H1 (cell line): ENCODE data around the gene NOVA1. TPM values are rescaled to one million over a fixed set of nuclear protein-coding genes. Genes with fewer than 3 reads are reported as not detected.

ENCODE experiments used
- CTCF ChIA-PET: fragments of 300-600 bp; sonication (Branson Sonifier 250); formaldehyde crosslinking; loops from one replicate; lab custom pipeline; 2021; ENCODE audit not compliant: partially characterized antibody; lab: Charles Lee
- POLR2A ChIA-PET: fragments of 300-600 bp; sonication (Branson Sonifier 250); formaldehyde crosslinking; loops from one replicate; lab custom pipeline; 2021; ENCODE audit warnings: inconsistent platforms; ENCODE audit not compliant: partially characterized antibody; lab: Charles Lee
- DNase-seq, 2 experiments: peaks; one replicate each; pipeline versions ENCODE4 v3.0.0 to v3.0.0-alpha.2; 2010 to 2022; ENCODE audit warnings: low spot score in 2 of 2, low read depth in 1 of 2, mixed read lengths in 1 of 2
- FAIRE-seq: peaks from 2 replicates; lab custom pipeline; 2011; peaks lifted over from hg19 to GRCh38; lab: Jason Lieb, UNC
- H2AFZ ChIP-seq: 2 replicates; pipeline ENCODE4 v1.8.1; 2012; ENCODE audit warnings: low read length, inconsistent platforms
- H2AK5ac ChIP-seq: 2 replicates; pipeline ENCODE4 v1.6.1; 2013; ENCODE audit warnings: low read depth, low read length
- H2BK120ac ChIP-seq: replicated peaks from 2 replicates; pipeline ENCODE3; 2013; ENCODE audit warnings: low read depth, low read length, inconsistent platforms
- H2BK12ac ChIP-seq: 2 replicates; pipeline ENCODE4 v1.6.1; 2013; ENCODE audit warnings: low read depth, low read length
- H2BK15ac ChIP-seq: 2 replicates; pipeline ENCODE4 v1.6.1; 2013; ENCODE audit warnings: low read length
- H2BK20ac ChIP-seq: 2 replicates; pipeline ENCODE4 v1.6.1; 2013; ENCODE audit warnings: low read length
- H2BK5ac ChIP-seq: 2 replicates; pipeline ENCODE4 v1.6.1; 2013; ENCODE audit warnings: low read depth, low read length
- H3K14ac ChIP-seq: 2 replicates; pipeline ENCODE4 v1.6.1; 2013; ENCODE audit warnings: inconsistent platforms; ENCODE audit not compliant: insufficient read length
- H3K18ac ChIP-seq: 2 replicates; pipeline ENCODE4 v1.6.1; 2013; ENCODE audit warnings: low read length; ENCODE audit errors: extremely low read depth
- H3K23ac ChIP-seq: 2 replicates; pipeline ENCODE4 v1.6.1; 2013; ENCODE audit warnings: inconsistent platforms; ENCODE audit not compliant: insufficient read length
- H3K23me2 ChIP-seq: 2 replicates; pipeline ENCODE4 v1.6.1; 2013; ENCODE audit warnings: low read depth, low read length
- H3K27ac ChIP-seq: 2 replicates; pipeline ENCODE4 v1.6.1; 2011; ENCODE audit warnings: low read depth, low read length, inconsistent platforms
- H3K27me3 ChIP-seq, 4 experiments: replicated peaks in 1 of 4; 1 replicate in 1 of 4; 2 replicates in 3 of 4; pipeline versions ENCODE4 v1.6.1 to v1.8.1; 2011 to 2013; ENCODE audit warnings: low read length in 3 of 4, mild to moderate bottlenecking in 3 of 4, inconsistent platforms in 2 of 4, mixed read lengths in 2 of 4, moderate library complexity in 1 of 4; ENCODE audit not compliant: control insufficient read depth in 3 of 4, insufficient read depth in 3 of 4; ENCODE audit errors: extremely low read depth in 1 of 4
- H3K36me3 ChIP-seq, 4 experiments: 2 replicates each; pipeline versions ENCODE4 v1.6.1 to v1.8.1; 2011 to 2013; ENCODE audit warnings: mild to moderate bottlenecking in 4 of 4, low read length in 3 of 4, moderate library complexity in 2 of 4, control low read depth in 1 of 4, inconsistent platforms in 1 of 4; ENCODE audit not compliant: insufficient read depth in 4 of 4, control insufficient read depth in 2 of 4
- H3K4ac ChIP-seq: replicated peaks from 2 replicates; pipeline ENCODE3; 2013; ENCODE audit warnings: low read length, low read depth, mixed read lengths, inconsistent platforms; ENCODE audit not compliant: insufficient read length
- H3K4me1 ChIP-seq, 4 experiments: replicated peaks in 1 of 4; 1 replicate in 1 of 4; 2 replicates in 3 of 4; pipeline versions ENCODE4 v1.6.1 to v1.8.1; 2011 to 2013; ENCODE audit warnings: low read length in 3 of 4, inconsistent platforms in 2 of 4, mixed read lengths in 1 of 4; ENCODE audit not compliant: insufficient read depth in 4 of 4, control insufficient read depth in 3 of 4
- H3K4me2 ChIP-seq, 2 experiments: 2 replicates each; pipeline versions ENCODE4 v1.6.1 to v1.8.1; 2011 to 2013; ENCODE audit warnings: low read depth in 2 of 2, low read length in 2 of 2, control low read depth in 1 of 2, inconsistent platforms in 1 of 2, mild to moderate bottlenecking in 1 of 2; ENCODE audit not compliant: insufficient read depth in 1 of 2
- H3K4me3 ChIP-seq, 4 experiments: fragments of 200-600, 300-600 bp in 1 of 4; sonication (generic), shearing (Covaris generic), sonication (Bioruptor Twin) in 1 of 4; 2 replicates each; pipeline versions ENCODE4 v1.5.1 to v1.8.1; 2011 to 2016; ENCODE audit warnings: low read length in 4 of 4, low read depth in 3 of 4, control low read depth in 2 of 4, inconsistent platforms in 2 of 4, mild to moderate bottlenecking in 2 of 4, mixed read lengths in 1 of 4, moderate library complexity in 1 of 4; ENCODE audit not compliant: insufficient read depth in 2 of 4; ENCODE audit errors: extremely low read depth in 1 of 4
- H3K56ac ChIP-seq: replicated peaks from 2 replicates; pipeline ENCODE3; 2013; ENCODE audit warnings: low read depth, mild to moderate bottlenecking, mixed read lengths, low read length, inconsistent platforms; ENCODE audit not compliant: insufficient read length
- H3K79me1 ChIP-seq: 2 replicates; pipeline ENCODE4 v1.6.1; 2013; ENCODE audit warnings: low read depth, low read length, control low read depth
- H3K79me2 ChIP-seq, 2 experiments: 2 replicates each; pipeline versions ENCODE4 v1.6.1 to v1.8.1; 2012 to 2013; ENCODE audit warnings: low read length in 2 of 2, mild to moderate bottlenecking in 2 of 2, inconsistent platforms in 1 of 2; ENCODE audit not compliant: insufficient read depth in 2 of 2, control insufficient read depth in 1 of 2
- H3K9ac ChIP-seq, 4 experiments: replicated peaks in 1 of 4; 1 replicate in 1 of 4; 2 replicates in 3 of 4; pipeline versions ENCODE4 v1.6.1 to v1.8.1; 2011 to 2013; ENCODE audit warnings: low read depth in 3 of 4, low read length in 3 of 4, control low read depth in 2 of 4, mild to moderate bottlenecking in 2 of 4, moderate library complexity in 2 of 4, inconsistent platforms in 1 of 4; ENCODE audit errors: extremely low read depth in 1 of 4
- H3K9me3 ChIP-seq, 2 experiments: 2 replicates each; pipeline versions ENCODE4 v1.6.1 to v1.8.1; 2012 to 2013; ENCODE audit warnings: mild to moderate bottlenecking in 2 of 2, moderate library complexity in 2 of 2, control low read depth in 1 of 2, inconsistent platforms in 1 of 2, low read depth in 1 of 2, low read length in 1 of 2, mixed read lengths in 1 of 2; ENCODE audit not compliant: insufficient read depth in 2 of 2
- H4K20me1 ChIP-seq, 2 experiments: replicated peaks in 1 of 2; 2 replicates each; pipeline versions ENCODE3 to v1.8.1; 2011 to 2013; ENCODE audit warnings: inconsistent platforms in 2 of 2, low read length in 2 of 2, mild to moderate bottlenecking in 1 of 2; ENCODE audit not compliant: insufficient read depth in 2 of 2, control insufficient read depth in 1 of 2
- H4K5ac ChIP-seq: 2 replicates; pipeline ENCODE4 v1.6.1; 2013; ENCODE audit warnings: low read length, low read depth, mixed read lengths, inconsistent platforms; ENCODE audit not compliant: insufficient read length
- H4K8ac ChIP-seq: 2 replicates; pipeline ENCODE4 v1.8.0; 2013; ENCODE audit warnings: mild to moderate bottlenecking, moderate library complexity, low read length, inconsistent platforms; ENCODE audit not compliant: insufficient read depth; ENCODE audit errors: extremely low read depth
- H4K91ac ChIP-seq: replicated peaks from 2 replicates; pipeline ENCODE3; 2013; ENCODE audit warnings: low read length, mixed read lengths, inconsistent platforms; ENCODE audit not compliant: insufficient read length
- CREB1 ChIP-seq: IDR thresholded peaks from 2 replicates; pipeline ENCODE4 v1.6.1; 2012; ENCODE audit warnings: inconsistent platforms
- MAFK ChIP-seq: IDR thresholded peaks from 2 replicates; pipeline ENCODE4 v1.6.1; 2012; ENCODE audit warnings: low read depth, mild to moderate bottlenecking, improper control_type of control experiment, low read length
- POLR2A ChIP-seq, 2 experiments: IDR thresholded peaks; 1 replicate in 1 of 2; 2 replicates in 1 of 2; pipeline ENCODE4 v1.6.1; 2011; ENCODE audit warnings: low read depth in 2 of 2, low read length in 2 of 2, mild to moderate bottlenecking in 2 of 2; ENCODE audit errors: control extremely low read depth in 1 of 2
- POLR2AphosphoS5 ChIP-seq: IDR thresholded peaks from 2 replicates; pipeline ENCODE4 v1.6.1; 2011; ENCODE audit warnings: low read depth, low read length
- SIN3A ChIP-seq, 2 experiments: IDR thresholded peaks in 1 of 2; conservative IDR thresholded peaks in 1 of 2; 2 replicates each; pipeline ENCODE4 v1.6.1; 2011 to 2012; ENCODE audit warnings: low read length in 2 of 2, improper control_type of control experiment in 1 of 2, low read depth in 1 of 2, mild to moderate bottlenecking in 1 of 2
- SUZ12 ChIP-seq: fragments of 200-600 bp; sonication (generic); IDR thresholded peaks from 2 replicates; pipeline ENCODE4 v1.6.1; 2012; ENCODE audit warnings: mild to moderate bottlenecking, inconsistent platforms, low read length, moderate library complexity, mixed read lengths
- TAF7 ChIP-seq: optimal IDR thresholded peaks from 2 replicates; pipeline ENCODE3; 2011; ENCODE audit warnings: low read depth, mild to moderate bottlenecking, inconsistent platforms, low read length, moderate library complexity, borderline replicate concordance
- YY1 ChIP-seq: IDR thresholded peaks from 2 replicates; pipeline ENCODE4 v1.6.1; 2011; ENCODE audit warnings: low read depth, mild to moderate bottlenecking, low read length
- WGBS, 2 experiments: shearing (Covaris generic) in 1 of 2; methylation state at CpG; one replicate each; pipeline versions ENCODE4 v1.1.6 to v1.1.7; 2013 to 2015; ENCODE audit warnings: low lambda C conversion rate in 2 of 2, mixed read lengths in 2 of 2, inconsistent platforms in 1 of 2, low coverage in 1 of 2, missing lambda C conversion rate in 1 of 2; ENCODE audit not compliant: insufficient replicate concordance in 2 of 2, insufficient coverage in 1 of 2, insufficient read length in 1 of 2; ENCODE audit errors: extremely low coverage in 1 of 2, missing lambda C conversion rate in 1 of 2; 5-methylcytosine and 5-hydroxymethylcytosine counted together
- polyA plus RNA-seq, 7 experiments: library from polyadenylated mRNA; depleted of rRNA in 3 of 7; stranded (reverse) in 5 of 7; unstranded in 2 of 7; fragments of >200 nt in 5 of 7; fragments of 200-250 nt in 2 of 7; gene quantifications; 1 replicate in 5 of 7; 2 replicates in 1 of 7; 4 replicates in 1 of 7; pipeline versions ENCODE4 v1.2.1 to v1.2.3, GENCODE V29; 2011 to 2013; ENCODE audit warnings: missing spikeins in 2 of 7, mixed read lengths in 2 of 7
- total RNA-seq: library from RNA; stranded (reverse); fragmentation: NEBNext Ultra II Directional; extraction: Animal tissue kit (Norgen Biotek cat#: 25700); gene quantifications from 2 replicates; pipeline ENCODE4 v1.2.1, GENCODE V29; 2021
- TF ChIP-seq, protein P1 (sequence below): IDR thresholded peaks from 2 replicates; pipeline ENCODE4 v1.6.1; 2012; ENCODE audit warnings: inconsistent platforms

NOVA1 gene
- total and polyA plus RNA-seq, 2 of the 8 experiments (the other 6 are each of a cell fraction or from before 2014, with no cell fraction given), result 6.8 to 12.7 TPM

DNA sequence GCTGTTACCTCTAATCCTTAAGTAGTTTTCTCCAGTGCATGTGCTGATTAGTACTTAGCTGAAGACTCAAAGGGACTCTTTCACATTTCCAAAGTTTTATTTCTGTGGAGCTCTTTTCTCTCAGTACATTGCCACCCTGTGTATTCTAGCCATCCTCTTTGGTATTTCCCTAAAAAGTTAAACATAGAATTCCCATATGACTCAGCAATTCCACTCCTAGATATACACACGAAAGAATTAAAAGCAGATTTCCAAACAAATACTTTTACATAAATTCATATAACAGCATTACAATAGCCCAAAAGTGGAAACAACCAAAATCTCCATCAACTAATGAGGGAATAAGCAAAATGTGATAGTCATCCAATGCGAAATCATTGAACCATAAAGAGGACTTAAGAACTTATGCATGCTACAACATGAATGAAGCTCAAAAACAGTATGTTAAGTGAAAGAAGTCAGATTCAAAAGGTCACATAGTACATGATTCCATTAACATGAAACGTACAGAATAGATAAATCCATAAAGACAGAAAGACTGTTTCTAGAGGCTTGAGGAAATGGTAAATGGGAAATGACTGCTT, 9.0 kb upstream of the NOVA1 start:
- Histone ChIP-seq H2BK5ac (no peak overlapping the region), H3K36me3 (no peaks in the 10 kb centered on the region), H3K14ac (no peak overlapping the region), H3K4me2 (no peak overlapping the region), H3K9me3 (no peaks in the 10 kb centered on the region), H3K56ac (no peak overlapping the region), H2AK5ac (no peak overlapping the region), H2BK120ac (no peak overlapping the region), H3K18ac (no peak overlapping the region), H2BK12ac (no peak overlapping the region), H3K23me2 (no peaks in the 10 kb centered on the region), H3K23ac (no peak overlapping the region), H3K79me1 (no peaks in the 10 kb centered on the region), H3K4ac (no peak overlapping the region), H2AFZ (no peak overlapping the region), H4K8ac (no peak overlapping the region), H4K20me1 (no peaks in the 10 kb centered on the region), H3K9ac (no peak overlapping the region), H3K4me3 (no peak overlapping the region), H3K27ac (no peak overlapping the region), H3K27me3 (no peaks in the 10 kb centered on the region), H2BK20ac (no peak overlapping the region), H2BK15ac (no peak overlapping the region), H4K91ac (no peak overlapping the region), H3K4me1 (no peaks in the 10 kb centered on the region), H3K79me2 (no peaks in the 10 kb centered on the region), H4K5ac (no peak overlapping the region)
- ChIA-PET POLR2A (interaction anchor here (0.8 to 1.4 kb wide), 2 partner anchors 9 to 11 kb away, joined by 4 read pairs; no protein-coding TSS in a partner anchor), CTCF (no interaction called here)
- WGBS, 2 experiments, result 88% methylated on average over 3 of the region's 3 CpGs; no CpG with 5 or more reads in 1 of the 2 experiments
- no peak for DNase-seq
- FAIRE-seq, result no peak
- no peak for TF ChIP-seq TAF7
- no peak for TF ChIP-seq SIN3A (conservative IDR thresholded peaks at IDR 0.05 in 1 of 2, IDR thresholded peaks at IDR 0.05 in 1 of 2; ENCODE audit: low read depth in 1 of 2, low read length in 2 of 2)
- no peak for TF ChIP-seq CREB1
- no peak for TF ChIP-seq POLR2A (IDR thresholded peaks at IDR 0.05; ENCODE audit: control extremely low read depth in 1 of 2, low read depth in 2 of 2, low read length in 2 of 2)
- TF ChIP-seq SUZ12, result no peak
- TF ChIP-seq POLR2AphosphoS5, result no peak
- no peak for TF ChIP-seq MAFK
- no peak for TF ChIP-seq YY1
- TF ChIP-seq, protein P1, sequence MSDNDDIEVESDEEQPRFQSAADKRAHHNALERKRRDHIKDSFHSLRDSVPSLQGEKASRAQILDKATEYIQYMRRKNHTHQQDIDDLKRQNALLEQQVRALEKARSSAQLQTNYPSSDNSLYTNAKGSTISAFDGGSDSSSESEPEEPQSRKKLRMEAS, result no peak
